GM12865 (cell line): ENCODE results near the gene MARCHF2.

Experiments
- DNase-seq: peaks from one replicate; pipeline ENCODE4 v3.0.0; 2010; ENCODE audit warnings: low read depth
- H3K4me3 ChIP-seq: 2 replicates; pipeline ENCODE4 v1.5.1; 2011; ENCODE audit warnings: mild to moderate bottlenecking, low read depth, low read length, control low read depth
- TF ChIP-seq, protein P1 (sequence below): IDR thresholded peaks from 2 replicates; pipeline ENCODE4 v1.5.1; 2011; ENCODE audit warnings: low read length, control low read depth, low read depth, inconsistent platforms; ENCODE audit not compliant: insufficient read depth; ENCODE audit errors: missing control alignments

MARCHF2 gene

DNA sequence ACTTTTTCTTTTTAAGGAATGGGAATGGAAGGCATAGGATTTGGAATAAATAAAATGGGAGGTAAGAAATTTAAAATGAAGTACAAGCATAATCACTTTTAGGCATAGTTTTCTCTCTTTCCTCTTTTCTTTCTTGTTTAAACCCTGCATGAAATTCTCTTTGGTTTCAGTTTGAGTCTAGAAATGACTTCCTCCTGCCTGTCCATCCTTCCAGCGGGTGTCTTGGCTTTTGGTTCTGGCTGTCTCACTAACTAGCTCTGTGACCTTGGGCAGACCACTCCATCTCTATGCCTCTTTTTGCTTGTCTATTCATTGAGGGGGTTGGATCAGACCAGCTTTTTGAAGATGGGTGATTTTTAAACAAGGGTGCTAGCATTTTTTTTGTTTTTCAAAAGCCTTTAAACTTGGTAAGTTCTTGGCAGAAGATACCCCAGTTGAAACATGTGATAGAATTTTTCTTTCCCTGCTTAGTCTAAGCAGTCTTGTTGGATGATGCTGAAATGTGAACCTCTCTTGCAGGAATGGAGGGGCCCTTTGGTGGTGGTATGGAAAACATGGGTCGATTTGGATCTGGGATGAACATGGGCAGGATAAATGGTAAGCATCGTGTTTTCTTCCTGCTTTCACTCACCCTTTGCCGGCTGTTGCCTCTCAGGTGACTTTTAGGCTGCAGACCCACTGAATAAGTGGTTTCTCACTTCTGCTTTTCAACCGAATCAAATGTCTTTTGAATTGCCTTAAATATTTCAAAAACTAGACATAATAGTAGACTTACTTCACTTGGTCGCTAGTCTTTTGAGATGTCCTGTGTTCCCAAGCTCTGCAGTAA lies 60.8 kb downstream of the MARCHF2 start:
- TF ChIP-seq, protein P1, sequence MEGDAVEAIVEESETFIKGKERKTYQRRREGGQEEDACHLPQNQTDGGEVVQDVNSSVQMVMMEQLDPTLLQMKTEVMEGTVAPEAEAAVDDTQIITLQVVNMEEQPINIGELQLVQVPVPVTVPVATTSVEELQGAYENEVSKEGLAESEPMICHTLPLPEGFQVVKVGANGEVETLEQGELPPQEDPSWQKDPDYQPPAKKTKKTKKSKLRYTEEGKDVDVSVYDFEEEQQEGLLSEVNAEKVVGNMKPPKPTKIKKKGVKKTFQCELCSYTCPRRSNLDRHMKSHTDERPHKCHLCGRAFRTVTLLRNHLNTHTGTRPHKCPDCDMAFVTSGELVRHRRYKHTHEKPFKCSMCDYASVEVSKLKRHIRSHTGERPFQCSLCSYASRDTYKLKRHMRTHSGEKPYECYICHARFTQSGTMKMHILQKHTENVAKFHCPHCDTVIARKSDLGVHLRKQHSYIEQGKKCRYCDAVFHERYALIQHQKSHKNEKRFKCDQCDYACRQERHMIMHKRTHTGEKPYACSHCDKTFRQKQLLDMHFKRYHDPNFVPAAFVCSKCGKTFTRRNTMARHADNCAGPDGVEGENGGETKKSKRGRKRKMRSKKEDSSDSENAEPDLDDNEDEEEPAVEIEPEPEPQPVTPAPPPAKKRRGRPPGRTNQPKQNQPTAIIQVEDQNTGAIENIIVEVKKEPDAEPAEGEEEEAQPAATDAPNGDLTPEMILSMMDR, result no peak
- peak; percentile 71 for DNase-seq
- H3K4me3 ChIP-seq, result no peak overlapping the region

DNA sequence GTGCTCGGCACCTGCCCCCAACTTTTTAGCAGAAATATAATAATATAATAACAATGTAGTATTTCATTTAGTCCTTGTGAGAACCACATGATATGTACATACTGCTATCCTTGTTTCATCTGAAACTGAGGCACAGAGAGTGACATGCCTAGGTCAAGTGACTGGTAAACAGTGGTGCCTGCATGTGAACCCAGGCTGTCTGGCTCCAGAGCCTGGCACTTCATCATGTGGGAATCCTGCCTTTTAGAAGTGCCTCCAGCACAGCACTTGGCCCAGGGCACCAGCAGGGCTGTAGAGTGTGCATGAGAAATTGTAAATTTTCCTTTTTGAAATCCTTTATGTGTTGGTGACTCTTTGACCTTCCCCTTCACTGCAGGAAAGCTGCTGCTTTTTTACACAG lies 61.9 kb downstream of the MARCHF2 start:
- DNase-seq, result no peak
- TF ChIP-seq, protein P1, result no peak
- H3K4me3 ChIP-seq, result no peak overlapping the region

DNA sequence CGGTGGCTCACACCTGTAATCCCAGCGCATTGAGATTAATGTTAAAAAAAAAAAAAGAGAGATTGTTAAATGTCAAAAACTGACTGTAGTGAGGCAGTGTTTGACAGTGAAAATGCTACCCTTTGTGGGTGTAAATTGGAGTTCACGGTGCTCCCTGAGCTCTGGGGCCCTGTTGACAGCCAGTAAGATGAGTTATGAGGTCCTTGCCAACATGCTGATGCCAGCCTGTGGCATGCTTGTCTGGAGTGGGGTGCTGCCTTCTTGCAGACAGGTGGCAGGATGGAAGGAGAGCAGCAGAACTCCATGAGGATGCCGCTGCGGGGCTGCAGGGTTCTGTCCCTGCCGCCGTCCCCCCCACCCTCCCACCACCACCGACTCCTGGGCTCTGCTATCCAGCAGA lies 63.4 kb downstream of the MARCHF2 start:
- DNase-seq, result no peak
- H3K4me3 ChIP-seq, result no peak overlapping the region
- TF ChIP-seq, protein P1, result no peak

DNA sequence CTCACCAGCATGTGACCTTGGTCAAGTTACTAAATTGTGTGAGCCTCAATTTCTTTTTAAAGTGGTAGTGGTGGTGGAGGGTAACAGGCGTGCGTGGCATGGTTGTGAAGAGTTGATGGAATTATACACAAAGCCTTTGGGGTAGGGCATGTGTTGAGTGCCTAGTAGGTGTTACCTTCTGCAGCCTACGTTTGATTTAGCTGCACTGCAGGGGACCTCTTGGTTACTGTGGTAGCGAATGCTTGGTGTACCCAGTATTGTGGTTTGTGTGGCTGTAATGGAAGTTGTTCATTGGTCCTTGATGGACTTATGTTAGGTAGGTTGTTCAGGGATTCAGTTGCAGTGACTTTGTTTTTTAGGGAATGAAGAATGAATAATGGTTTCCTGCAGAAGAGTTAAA lies 64.8 kb downstream of the MARCHF2 start:
- TF ChIP-seq, protein P1, result no peak
- no peak for DNase-seq
- no peak overlapping the region for H3K4me3 ChIP-seq

DNA sequence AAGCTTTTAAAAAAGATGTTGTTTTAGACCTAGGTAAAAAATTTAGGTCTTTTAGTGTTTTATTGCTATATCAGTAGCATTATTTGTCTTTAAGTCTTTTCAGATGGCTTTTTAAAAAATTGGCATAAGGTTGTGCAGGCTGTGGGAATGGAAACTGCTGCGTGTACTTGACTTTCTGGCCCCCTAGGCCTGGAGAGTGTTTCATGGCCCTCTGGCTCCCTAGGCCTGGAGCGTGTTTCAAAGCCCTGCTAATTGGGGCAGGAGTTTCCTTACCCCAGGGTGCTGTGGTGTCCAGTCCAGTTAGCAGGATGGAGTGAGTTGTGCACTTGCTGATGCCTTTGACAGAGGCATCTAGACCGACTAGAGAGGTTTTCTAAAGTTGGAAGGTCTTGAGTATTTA lies 65.5 kb downstream of the MARCHF2 start:
- TF ChIP-seq, protein P1, result no peak
- H3K4me3 ChIP-seq, result no peak overlapping the region
- DNase-seq, result no peak

DNA sequence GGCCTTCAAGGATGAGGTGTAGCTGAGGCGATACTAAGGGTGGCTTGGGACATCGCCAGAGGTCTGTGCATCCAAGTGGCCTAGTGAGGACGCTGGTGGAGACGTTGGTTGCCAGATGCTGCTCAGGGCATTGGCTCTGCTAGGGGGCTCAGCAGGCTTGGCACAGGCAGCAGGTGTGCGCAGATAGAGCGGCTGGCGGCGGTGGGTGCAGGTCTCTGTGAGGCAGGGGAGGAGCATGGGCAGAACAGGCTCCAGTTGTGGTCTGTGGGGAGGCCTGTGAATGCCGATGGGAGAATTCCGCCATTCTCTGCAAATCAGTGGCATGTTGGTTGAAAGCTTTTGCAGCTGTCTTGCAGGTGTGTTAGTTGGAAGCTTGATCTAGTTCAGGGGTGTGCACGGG lies 68.1 kb downstream of the MARCHF2 start:
- TF ChIP-seq, protein P1, result no peak
- no peak overlapping the region for H3K4me3 ChIP-seq
- no peak for DNase-seq

DNA sequence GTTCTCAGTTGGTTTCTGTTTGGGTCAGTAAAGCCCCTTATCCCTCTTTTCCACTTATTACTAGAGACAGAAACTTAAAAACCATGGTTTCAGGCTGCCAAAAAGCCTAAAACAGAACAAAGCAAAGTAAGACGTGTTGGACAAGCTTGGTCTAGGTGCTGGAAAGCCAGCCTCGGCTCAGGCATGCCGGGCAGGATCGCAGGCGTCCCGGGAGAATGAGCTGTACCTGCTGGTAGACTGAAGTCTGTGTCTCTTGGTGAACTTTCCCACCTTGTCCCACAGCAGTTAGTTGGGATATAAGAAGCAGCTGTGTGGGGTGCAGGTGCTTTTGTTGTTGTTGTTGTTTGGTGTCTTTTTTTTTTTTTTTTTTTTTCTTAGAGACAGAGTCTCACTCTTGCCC lies 68.5 kb downstream of the MARCHF2 start:
- no peak for DNase-seq
- H3K4me3 ChIP-seq, result no peak overlapping the region
- TF ChIP-seq, protein P1, result no peak
